Esophagus squamous epithelium (tissue), 4 donors: ENCODE data around the gene DFFA.

ENCODE experiments used
- CTCF ChIP-seq, 6 experiments: fragments of 450-650 bp in 4 of 6; fragments of 200-600 bp in 2 of 6; sonication (generic) in 2 of 6; IDR thresholded peaks; one replicate each; pipeline ENCODE4 v1.5.1; 2016 to 2019; ENCODE audit warnings: antibody characterized with exemption in 6 of 6, mild to moderate bottlenecking in 4 of 6, moderate library complexity in 4 of 6
- POLR2A ChIP-seq, 4 donors: fragments of 450-650 bp; IDR thresholded peaks; one replicate each; pipeline ENCODE4 v1.6.1; 2017; ENCODE audit warnings: antibody characterized with exemption in 4 of 4, mild to moderate bottlenecking in 4 of 4, moderate library complexity in 3 of 4

- TF ChIP-seq POLR2A (IDR thresholded peaks at IDR 0.05) (no peak), CTCF (IDR thresholded peaks at IDR 0.05) (no peak)
Observed at GRCh38 chr1:10504249-10504648, 31.9 kb upstream of the DFFA start.
